Urinary bladder (tissue), 4 donors: Measurements from ENCODE around the gene GNG14. TPM values are rescaled to one million over a fixed set of nuclear protein-coding genes. Genes with fewer than 3 reads are reported as not detected.
A peak's percentile ranks its signal among the peaks of the same experiment; 100 is the strongest.

ENCODE experiments used
- DNase-seq: peaks from one replicate; pipeline ENCODE4 v3.0.0-alpha.2; 2015; ENCODE audit errors: extremely low spot score
- H3K27ac ChIP-seq: one replicate; pipeline ENCODE4 v1.5.1; 2013; ENCODE audit warnings: low read depth, mild to moderate bottlenecking, moderate library complexity
- H3K36me3 ChIP-seq: one replicate; pipeline ENCODE4 v1.6.1; 2013; ENCODE audit warnings: mild to moderate bottlenecking, moderate library complexity; ENCODE audit not compliant: insufficient read depth
- H3K4me1 ChIP-seq: one replicate; pipeline ENCODE4 v1.6.1; 2013; ENCODE audit warnings: mild to moderate bottlenecking, moderate library complexity; ENCODE audit not compliant: insufficient read depth
- H3K4me3 ChIP-seq: one replicate; pipeline ENCODE4 v1.5.1; 2013; ENCODE audit warnings: low read depth, low read length
- WGBS: extraction: QIAGEN DNeasy Blood & Tissue Kit; methylation state at CpG from one replicate; pipeline ENCODE4 v1.1.7; 2013; 5-methylcytosine and 5-hydroxymethylcytosine counted together
- polyA plus RNA-seq: library from polyadenylated mRNA; stranded (reverse); fragments of 200-250 nt; gene quantifications from one replicate; pipeline ENCODE4 v1.2.3, GENCODE V29; 2013
- total RNA-seq: library from RNA; depleted of rRNA; stranded (reverse); fragments of >200 nt; gene quantifications from one replicate; pipeline ENCODE4 v1.2.3, GENCODE V29; 2014
- donor health status: healthy with polysubstance abuse.
- donor health status: healthy.

GNG14 gene
- total and polyA plus RNA-seq, 2 donors: not detected

- Histone ChIP-seq H3K4me3 (no peak overlapping the region), H3K4me1 (no peaks in the 10 kb centered on the region), H3K27ac (no peak overlapping the region), H3K36me3 (peaks cover 1% of the 10 kb centered on the region)
- 61% methylated on average over 50 of the region's 50 CpGs for WGBS
- DNase-seq: no peak
Observed at GRCh38 chr19:12656899-12657571, 30.8 kb upstream of the GNG14 start.

- H3K36me3 ChIP-seq: peaks cover 1% of the 10 kb centered on the region
- no peaks in the 10 kb centered on the region for H3K4me1 ChIP-seq
- no peak for DNase-seq
- no peak overlapping the region for H3K4me3 ChIP-seq
- 97% methylated on average over 22 of the region's 22 CpGs for WGBS
- H3K27ac ChIP-seq: no peak overlapping the region
Observed at GRCh38 chr19:12657966-12658365, 29.8 kb upstream of the GNG14 start.

GRCh38 chr19:12660980-12661379 is 26.8 kb upstream of the GNG14 start:
- Histone ChIP-seq H3K4me1 (no peaks in the 10 kb centered on the region), H3K27ac (no peak overlapping the region), H3K36me3 (no peaks in the 10 kb centered on the region), H3K4me3 (no peak overlapping the region)
- WGBS: 95% methylated on average over 12 of the region's 12 CpGs
- no peak for DNase-seq

GRCh38 chr19:12664406-12665280 is 23.2 kb upstream of the GNG14 start:
- no peaks in the 10 kb centered on the region for H3K36me3 ChIP-seq
- no peaks in the 10 kb centered on the region for H3K4me1 ChIP-seq
- WGBS: 85% methylated on average over 29 of the region's 29 CpGs
- DNase-seq: no peak
- H3K27ac ChIP-seq: no peak overlapping the region
- H3K4me3 ChIP-seq: no peak overlapping the region

GRCh38 chr19:12665281-12665573 is 22.6 kb upstream of the GNG14 start:
- WGBS: 82% methylated on average over 10 of the region's 10 CpGs
- DNase-seq: no peak
- Histone ChIP-seq H3K27ac (no peak overlapping the region), H3K4me1 (no peaks in the 10 kb centered on the region), H3K36me3 (no peaks in the 10 kb centered on the region), H3K4me3 (no peak overlapping the region)

- 58% methylated on average over 12 of the region's 12 CpGs for WGBS
- Histone ChIP-seq H3K4me3 (peak overlapping the region; percentile 85), H3K36me3 (no peaks in the 10 kb centered on the region), H3K27ac (no peak overlapping the region), H3K4me1 (no peaks in the 10 kb centered on the region)
- no peak for DNase-seq
Observed at GRCh38 chr19:12665671-12666264, 22.0 kb upstream of the GNG14 start.

GRCh38 chr19:12666265-12667048 is 21.3 kb upstream of the GNG14 start, which contains the start of the genes MAN2B1 and WDR83:
TSS of gene MAN2B1 (minus strand) at chr19:12666742. CDS start at chr19:12666701, 41 bp downstream.
TSS of gene WDR83 (plus strand) at chr19:12666807. CDS start at chr19:12669791, 2,984 bp downstream.
- WGBS: 1% methylated on average over 46 of the region's 46 CpGs
- no peaks in the 10 kb centered on the region for H3K36me3 ChIP-seq
- H3K4me1 ChIP-seq: no peaks in the 10 kb centered on the region
- no peak within 1 kb of the TSS for H3K27ac ChIP-seq
- DNase-seq: no peak
- peak within 1 kb of the TSS; percentile 85 for H3K4me3 ChIP-seq

GRCh38 chr19:12667731-12668302 is 20.0 kb upstream of the GNG14 start:
- no peak overlapping the region for H3K4me3 ChIP-seq
- WGBS: 81% methylated on average over 4 of the region's 4 CpGs
- no peak overlapping the region for H3K27ac ChIP-seq
- DNase-seq: no peak
- H3K4me1 ChIP-seq: no peaks in the 10 kb centered on the region
- H3K36me3 ChIP-seq: no peaks in the 10 kb centered on the region

GRCh38 chr19:12668346-12668745 is 19.5 kb upstream of the GNG14 start:
- no peaks in the 10 kb centered on the region for H3K4me1 ChIP-seq
- 74% methylated on average over 8 of the region's 8 CpGs for WGBS
- DNase-seq: no peak
- H3K4me3 ChIP-seq: peak overlapping the region; percentile 82
- H3K36me3 ChIP-seq: no peaks in the 10 kb centered on the region
- no peak overlapping the region for H3K27ac ChIP-seq

- peak overlapping the region; percentile 82 for H3K4me3 ChIP-seq
Observed at GRCh38 chr19:12668932-12669269, 18.9 kb upstream of the GNG14 start.

GRCh38 chr19:12669270-12670158 is 18.3 kb upstream of the GNG14 start:
- WGBS: under 1% methylated on average over 64 of the region's 64 CpGs
- H3K4me1 ChIP-seq: no peaks in the 10 kb centered on the region
- peak overlapping the region; percentile 94 for H3K27ac ChIP-seq
- peak overlapping the region; percentile 82 for H3K4me3 ChIP-seq
- DNase-seq: peak; percentile 85
- peaks cover 2% of the 10 kb centered on the region for H3K36me3 ChIP-seq

More at GRCh38 chr19:12668932-12669269, 18.9 kb upstream of the GNG14 start:
- H3K27ac ChIP-seq: peak overlapping the region; percentile 94
- no peaks in the 10 kb centered on the region for H3K36me3 ChIP-seq
- no peaks in the 10 kb centered on the region for H3K4me1 ChIP-seq
- DNase-seq: no peak
- WGBS: under 1% methylated on average over 24 of the region's 24 CpGs

GRCh38 chr19:12670159-12670928 is 17.5 kb upstream of the GNG14 start:
- WGBS: 39% methylated on average over 26 of the region's 26 CpGs
- DNase-seq: no peak

More at GRCh38 chr19:12670159-12670928, 17.5 kb upstream of the GNG14 start:
- Histone ChIP-seq H3K27ac (peak overlapping the region; percentile 94), H3K4me1 (no peaks in the 10 kb centered on the region), H3K36me3 (peaks cover 2% of the 10 kb centered on the region), H3K4me3 (peak overlapping the region; percentile 82)
